ENCODE measurements around the gene KRT27. TPM values are rescaled to one million over a fixed set of nuclear protein-coding genes. Genes with fewer than 3 reads are reported as not detected.

Gene KRT27
- total and polyA plus RNA-seq, 2 donors (not counting 3 experiments of a cell fraction or from before 2014, with no cell fraction given): not detected

DNA sequence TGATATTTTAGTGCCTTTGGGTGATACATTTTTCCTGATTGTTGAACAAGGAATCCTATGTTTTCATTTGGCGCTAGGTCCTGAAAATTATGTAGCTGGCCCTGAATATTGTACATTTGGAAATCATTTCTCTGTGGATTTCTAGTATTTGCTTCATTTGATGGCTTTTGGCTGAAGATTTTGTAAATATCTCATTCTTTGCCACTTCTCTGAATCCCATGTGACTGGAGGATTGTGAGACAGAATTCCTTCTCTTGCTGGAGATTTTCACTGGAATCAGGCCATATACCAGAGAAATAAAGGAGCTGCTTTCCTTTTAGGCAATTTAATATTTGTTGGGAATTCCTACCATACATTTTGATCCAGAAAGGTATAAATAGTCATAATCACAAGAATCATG is 8.8 kb upstream of the KRT27 start:
- Histone ChIP-seq H3K27me3 (ENCODE audit: control insufficient read depth in 2 of 2, insufficient read depth in 2 of 2, low read length in 2 of 2) (peaks cover 10 to 15% of the 10 kb centered on the region in 2 experiments), H3K4me2 (ENCODE audit: insufficient read depth, low read length) (no peak overlapping the region), H3K9ac (replicated peaks; ENCODE audit: extremely low read depth, insufficient read depth, low read length) (no peak overlapping the region), H3K4me3 (replicated peaks in 1 of 3; ENCODE audit: insufficient read depth in 1 of 3, low read depth in 1 of 3, low read length in 3 of 3) (no peak overlapping the region), H3K9me3 (replicated peaks; ENCODE audit: control insufficient read depth, insufficient read depth, low read length) (no peaks in the 10 kb centered on the region), H2AFZ (ENCODE audit: low read depth, low read length) (no peak overlapping the region), H3K79me2 (ENCODE audit: control insufficient read depth, insufficient read depth, low read length) (no peaks in the 10 kb centered on the region), H3K9me1 (replicated peaks; ENCODE audit: control insufficient read depth, extremely low read depth, insufficient read depth, low read length) (no peaks in the 10 kb centered on the region), H4K20me1 (replicated peaks; ENCODE audit: control insufficient read depth, extremely low read depth, insufficient read depth, low read length) (no peaks in the 10 kb centered on the region), H3K4me1 (ENCODE audit: control insufficient read depth, extremely low read depth, insufficient read depth, low read length) (no peaks in the 10 kb centered on the region), H3K27ac (ENCODE audit: insufficient read depth, low read depth, low read length) (no peak overlapping the region), H3K36me3 (ENCODE audit: control insufficient read depth in 2 of 2, extremely low read depth in 1 of 2, insufficient read depth in 2 of 2, low read length in 2 of 2) (no peaks in the 10 kb centered on the region)
- DNase-seq (ENCODE audit: low read depth, low spot score) (no peak), FAIRE-seq (peak; percentile 15)
- CTCF ChIA-PET: interaction anchor here (0.8 to 2.4 kb wide), 7 partner anchors 10 to 872 kb away, joined by 3 to 24 read pairs (median 5); no protein-coding TSS in a partner anchor
- dilution Hi-C loops (cut with MboI; ENCODE audit: extremely low pct_ligation_motif_present, low sequenced_read_pairs): no loop called here
- intact Hi-C loops (cut with micrococcal nuclease): loop anchor here (1.0 kb wide), 2 partner anchors 143 to 176 kb away; no protein-coding TSS in a partner anchor
- no TSS peak for BruUV-seq (replicated peaks)
- TF ChIP-seq JUN (IDR thresholded peaks at IDR 0.05; ENCODE audit: borderline replicate concordance, insufficient read depth, insufficient read length, low read depth) (no peak), EZH2 (IDR thresholded peaks at IDR 0.05; ENCODE audit: borderline replicate concordance, low read depth, low read length, severe bottlenecking) (no peak), GATA2 (IDR thresholded peaks at IDR 0.05; ENCODE audit: insufficient read depth, insufficient read length, low read depth, low read length) (no peak), CTCF (IDR thresholded peaks at IDR 0.05; ENCODE audit: extremely low read depth in 1 of 2, insufficient read depth in 1 of 2, low read depth in 1 of 2, low read length in 2 of 2) (no peak), FOS (IDR thresholded peaks at IDR 0.05; ENCODE audit: borderline replicate concordance, insufficient read depth, low read length) (no peak), MYC (IDR thresholded peaks at IDR 0.05; ENCODE audit: low read depth, low read length) (no peak), POLR2A (IDR thresholded peaks at IDR 0.05; ENCODE audit: low read depth, low read length) (no peak), POLR2AphosphoS5 (IDR thresholded peaks at IDR 0.05; ENCODE audit: insufficient read depth, low read depth, low read length) (no peak)
- TF ChIP-seq, protein P1, sequence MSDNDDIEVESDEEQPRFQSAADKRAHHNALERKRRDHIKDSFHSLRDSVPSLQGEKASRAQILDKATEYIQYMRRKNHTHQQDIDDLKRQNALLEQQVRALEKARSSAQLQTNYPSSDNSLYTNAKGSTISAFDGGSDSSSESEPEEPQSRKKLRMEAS (IDR thresholded peaks at IDR 0.05; ENCODE audit: insufficient read depth, insufficient read length): no peak
- POLR2A ChIA-PET: no interaction called here
